ENCODE data around the gene ATP13A4. TPM values are rescaled to one million over a fixed set of nuclear protein-coding genes. Genes with fewer than 3 reads are reported as not detected.

The ATP13A4 gene
- total and polyA plus RNA-seq, 2 experiments from 2014 or later, result 5.2 to 14.2 TPM

DNA sequence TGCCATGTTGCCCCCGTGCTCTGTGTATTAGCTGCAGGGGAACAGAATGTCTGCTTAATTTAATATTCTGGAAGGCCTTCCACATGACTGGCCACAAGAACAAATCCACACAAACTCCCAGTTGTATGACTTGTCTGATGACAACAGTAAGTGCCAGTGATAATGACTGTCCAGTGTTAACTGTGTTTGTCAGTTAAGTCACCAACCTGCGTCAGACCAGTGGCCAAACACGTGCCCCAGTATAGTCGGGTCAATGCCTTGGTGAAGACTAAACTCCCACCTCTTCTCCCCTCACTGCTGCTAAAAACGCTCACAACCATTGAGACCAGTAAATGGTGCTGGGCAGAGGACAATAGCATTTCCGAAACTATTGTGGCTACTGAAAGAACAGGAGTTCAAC lies 166.3 kb downstream of the ATP13A4 start:
- H3K4me2 ChIP-seq, result no peak overlapping the region
- no peaks in the 10 kb centered on the region for H3K27me3 ChIP-seq
- WGBS (ENCODE audit: low lambda C conversion rate, missing lambda C conversion rate), result 90% methylated on average over 6 of the region's 6 CpGs
- DNase-seq (ENCODE audit: low spot score), result no peak
- H3K9me3 ChIP-seq (ENCODE audit: low read depth), result no peaks in the 10 kb centered on the region
- no peak overlapping the region for H3K4me3 ChIP-seq
- H2AFZ ChIP-seq, result no peak overlapping the region
- H3K27ac ChIP-seq, result no peak overlapping the region
- no peaks in the 10 kb centered on the region for H3K79me2 ChIP-seq
- TF ChIP-seq, protein P1, sequence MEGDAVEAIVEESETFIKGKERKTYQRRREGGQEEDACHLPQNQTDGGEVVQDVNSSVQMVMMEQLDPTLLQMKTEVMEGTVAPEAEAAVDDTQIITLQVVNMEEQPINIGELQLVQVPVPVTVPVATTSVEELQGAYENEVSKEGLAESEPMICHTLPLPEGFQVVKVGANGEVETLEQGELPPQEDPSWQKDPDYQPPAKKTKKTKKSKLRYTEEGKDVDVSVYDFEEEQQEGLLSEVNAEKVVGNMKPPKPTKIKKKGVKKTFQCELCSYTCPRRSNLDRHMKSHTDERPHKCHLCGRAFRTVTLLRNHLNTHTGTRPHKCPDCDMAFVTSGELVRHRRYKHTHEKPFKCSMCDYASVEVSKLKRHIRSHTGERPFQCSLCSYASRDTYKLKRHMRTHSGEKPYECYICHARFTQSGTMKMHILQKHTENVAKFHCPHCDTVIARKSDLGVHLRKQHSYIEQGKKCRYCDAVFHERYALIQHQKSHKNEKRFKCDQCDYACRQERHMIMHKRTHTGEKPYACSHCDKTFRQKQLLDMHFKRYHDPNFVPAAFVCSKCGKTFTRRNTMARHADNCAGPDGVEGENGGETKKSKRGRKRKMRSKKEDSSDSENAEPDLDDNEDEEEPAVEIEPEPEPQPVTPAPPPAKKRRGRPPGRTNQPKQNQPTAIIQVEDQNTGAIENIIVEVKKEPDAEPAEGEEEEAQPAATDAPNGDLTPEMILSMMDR (IDR thresholded peaks at IDR 0.05; ENCODE audit: poor library complexity), result no peak
- no peak for TF ChIP-seq EZH2phosphoT487 (IDR thresholded peaks at IDR 0.05; ENCODE audit: low read depth, severe bottlenecking, unreplicated experiment)
- no peak for TF ChIP-seq EZH2 (IDR thresholded peaks at IDR 0.05; ENCODE audit: borderline replicate concordance)
- no peaks in the 10 kb centered on the region for H3K9me2 ChIP-seq (replicated peaks; ENCODE audit: insufficient read depth)
- no peaks in the 10 kb centered on the region for H3K4me1 ChIP-seq (ENCODE audit: insufficient read depth)
- H3K36me3 ChIP-seq (replicated peaks; ENCODE audit: insufficient read depth, low read depth), result no peaks in the 10 kb centered on the region
- no peaks in the 10 kb centered on the region for H4K20me1 ChIP-seq (ENCODE audit: insufficient read depth, poor library complexity, severe bottlenecking)

DNA sequence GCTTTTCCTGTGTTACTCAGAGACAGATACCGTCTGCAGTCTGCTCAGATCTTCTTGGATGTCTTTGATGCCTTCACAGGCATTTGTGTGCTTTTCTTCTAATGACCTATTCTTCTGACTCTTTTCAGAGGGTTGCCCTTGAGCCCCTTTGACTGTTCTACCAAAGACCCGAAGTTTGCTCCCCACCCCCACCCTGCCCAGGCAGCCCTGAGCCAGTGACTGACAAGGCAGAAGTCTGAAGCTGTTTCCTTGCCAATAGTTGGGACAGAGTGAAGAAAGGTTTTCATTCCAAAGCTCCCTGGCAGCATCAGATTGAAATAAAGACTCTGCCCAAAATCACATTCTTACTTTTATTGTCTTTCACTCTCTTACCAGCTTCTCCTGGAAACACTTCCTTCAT lies 167.1 kb downstream of the ATP13A4 start:
- Histone ChIP-seq H3K36me3 (replicated peaks; ENCODE audit: insufficient read depth, low read depth) (no peaks in the 10 kb centered on the region), H3K4me3 (no peak overlapping the region), H3K4me1 (ENCODE audit: insufficient read depth) (no peaks in the 10 kb centered on the region), H2AFZ (no peak overlapping the region), H3K27ac (no peak overlapping the region), H3K4me2 (no peak overlapping the region), H4K20me1 (ENCODE audit: insufficient read depth, poor library complexity, severe bottlenecking) (no peaks in the 10 kb centered on the region), H3K9me2 (replicated peaks; ENCODE audit: insufficient read depth) (no peaks in the 10 kb centered on the region), H3K9me3 (ENCODE audit: low read depth) (no peaks in the 10 kb centered on the region), H3K79me2 (no peaks in the 10 kb centered on the region), H3K27me3 (no peaks in the 10 kb centered on the region)
- no peak for DNase-seq (ENCODE audit: low spot score)
- 51% methylated on average over 2 of the region's 2 CpGs for WGBS (ENCODE audit: low lambda C conversion rate, missing lambda C conversion rate)
- TF ChIP-seq, protein P1 (IDR thresholded peaks at IDR 0.05; ENCODE audit: poor library complexity), result no peak
- TF ChIP-seq EZH2 (IDR thresholded peaks at IDR 0.05; ENCODE audit: borderline replicate concordance), result no peak
- TF ChIP-seq EZH2phosphoT487 (IDR thresholded peaks at IDR 0.05; ENCODE audit: low read depth, severe bottlenecking, unreplicated experiment), result no peak

DNA sequence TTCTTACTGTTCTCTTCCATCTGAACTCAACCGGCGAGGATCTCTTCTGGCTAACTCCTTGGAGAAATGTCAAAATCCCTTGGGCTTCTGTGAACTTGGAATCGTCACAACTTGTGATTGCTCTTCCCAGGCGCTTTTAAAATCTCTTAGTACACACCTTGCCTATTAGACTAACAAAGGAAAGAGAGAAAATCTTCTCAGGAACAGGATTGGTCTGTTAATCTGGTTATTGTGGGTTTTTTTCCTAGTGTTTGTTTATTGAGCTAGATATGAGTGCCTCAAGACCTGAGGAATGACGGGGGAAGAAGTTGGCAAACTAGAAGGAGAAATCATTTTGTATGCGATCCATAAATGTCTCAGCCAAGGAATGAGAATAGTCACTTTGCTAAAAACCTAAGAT lies 176.0 kb downstream of the ATP13A4 start, which contains the start of gene ATP13A5:
Gene ATP13A5 (minus strand): TSS at position 48 of the 400 bp plus-strand sequence. CDS start 28 bp downstream, at position 20.
- Histone ChIP-seq H3K9me2 (replicated peaks; ENCODE audit: insufficient read depth) (no peaks in the 10 kb centered on the region), H3K9me3 (ENCODE audit: low read depth) (no peaks in the 10 kb centered on the region), H4K20me1 (ENCODE audit: insufficient read depth, poor library complexity, severe bottlenecking) (no peaks in the 10 kb centered on the region), H3K4me2 (no peak within 1 kb of the TSS), H3K27me3 (peaks cover 3% of the 10 kb centered on the region), H3K27ac (no peak within 1 kb of the TSS), H3K4me3 (no peak within 1 kb of the TSS), H3K4me1 (ENCODE audit: insufficient read depth) (no peaks in the 10 kb centered on the region), H3K36me3 (replicated peaks; ENCODE audit: insufficient read depth, low read depth) (no peaks in the 10 kb centered on the region), H3K79me2 (no peaks in the 10 kb centered on the region), H2AFZ (no peak within 1 kb of the TSS)
- TF ChIP-seq EZH2phosphoT487 (IDR thresholded peaks at IDR 0.05; ENCODE audit: low read depth, severe bottlenecking, unreplicated experiment) (no peak), EZH2 (IDR thresholded peaks at IDR 0.05; ENCODE audit: borderline replicate concordance) (no peak)
- TF ChIP-seq, protein P1 (IDR thresholded peaks at IDR 0.05; ENCODE audit: poor library complexity), result no peak
- 57% methylated on average over 6 of the region's 6 CpGs for WGBS (ENCODE audit: low lambda C conversion rate, missing lambda C conversion rate)
- no peak for DNase-seq (ENCODE audit: low spot score)

DNA sequence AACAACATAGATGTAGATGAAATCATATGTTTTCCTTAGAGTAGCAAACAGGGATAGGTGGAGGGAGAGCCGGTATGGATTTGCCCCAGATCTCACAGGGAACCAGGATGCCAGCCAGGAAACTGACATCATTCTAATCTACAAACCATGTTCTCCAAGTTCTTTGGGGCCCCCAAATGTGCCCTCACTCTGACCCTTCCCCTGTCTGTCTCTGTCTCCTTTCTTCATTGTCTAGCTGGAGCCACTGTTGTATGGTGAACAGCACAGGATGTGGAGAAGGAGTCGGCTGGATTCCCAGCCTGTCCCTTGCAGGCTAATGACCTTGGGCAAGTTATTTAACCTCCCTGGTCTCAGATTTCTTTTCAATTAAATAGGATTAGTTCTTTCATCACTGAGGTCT lies 177.1 kb downstream of the ATP13A4 start:
- no peaks in the 10 kb centered on the region for H3K4me1 ChIP-seq (ENCODE audit: insufficient read depth)
- H3K79me2 ChIP-seq, result no peaks in the 10 kb centered on the region
- peaks cover 3% of the 10 kb centered on the region for H3K27me3 ChIP-seq
- no peaks in the 10 kb centered on the region for H4K20me1 ChIP-seq (ENCODE audit: insufficient read depth, poor library complexity, severe bottlenecking)
- H3K4me3 ChIP-seq, result no peak overlapping the region
- no peak overlapping the region for H3K27ac ChIP-seq
- H3K36me3 ChIP-seq (replicated peaks; ENCODE audit: insufficient read depth, low read depth), result no peaks in the 10 kb centered on the region
- DNase-seq (ENCODE audit: low spot score), result no peak
- H3K4me2 ChIP-seq, result no peak overlapping the region
- TF ChIP-seq, protein P1 (IDR thresholded peaks at IDR 0.05; ENCODE audit: poor library complexity), result no peak
- TF ChIP-seq EZH2 (IDR thresholded peaks at IDR 0.05; ENCODE audit: borderline replicate concordance) (no peak), EZH2phosphoT487 (IDR thresholded peaks at IDR 0.05; ENCODE audit: low read depth, severe bottlenecking, unreplicated experiment) (no peak)
- no peak overlapping the region for H2AFZ ChIP-seq
- WGBS (ENCODE audit: low lambda C conversion rate, missing lambda C conversion rate), result 74% methylated on average over 2 of the region's 2 CpGs
- H3K9me3 ChIP-seq (ENCODE audit: low read depth), result no peaks in the 10 kb centered on the region
- H3K9me2 ChIP-seq (replicated peaks; ENCODE audit: insufficient read depth), result no peaks in the 10 kb centered on the region

Measured in hepatocyte (in vitro differentiated cells).